Smooth muscle cell (in vitro differentiated cells): ENCODE data around the gene HES5. TPM values are rescaled to one million over a fixed set of nuclear protein-coding genes. Genes with fewer than 3 reads are reported as not detected.

ENCODE experiments used
- DNase-seq: peaks from one replicate; lab custom pipeline; 2025; ENCODE audit not compliant: unreplicated experiment; lab: John Stamatoyannopoulos, UW
- H2AFZ ChIP-seq: fragments of 200-600 bp; sonication (generic); 2 replicates; pipeline ENCODE4 v1.6.0; 2016; ENCODE audit warnings: antibody characterized with exemption, low read depth, mild to moderate bottlenecking
- H3F3A ChIP-seq: fragments of 200-600 bp; sonication (generic); 2 replicates; pipeline ENCODE4 v1.6.0; 2017; ENCODE audit warnings: antibody characterized with exemption, low read depth
- H3K27ac ChIP-seq: fragments of 200-600 bp; sonication (generic); 2 replicates; pipeline ENCODE4 v1.5.1; 2016; ENCODE audit warnings: low read depth, mild to moderate bottlenecking
- H3K27me3 ChIP-seq: fragments of 200-600 bp; sonication (generic); 2 replicates; pipeline ENCODE4 v1.6.1; 2016; ENCODE audit warnings: low read depth, mild to moderate bottlenecking
- H3K36me3 ChIP-seq: fragments of 200-600 bp; sonication (generic); 2 replicates; pipeline ENCODE4 v1.5.1; 2016; ENCODE audit warnings: low read depth
- H3K4me1 ChIP-seq: fragments of 200-600 bp; sonication (generic); 2 replicates; pipeline ENCODE4 v1.5.1; 2016; ENCODE audit warnings: low read depth
- H3K4me2 ChIP-seq: fragments of 200-600 bp; sonication (generic); 2 replicates; pipeline ENCODE4 v1.6.0; 2016; ENCODE audit warnings: mild to moderate bottlenecking
- H3K4me3 ChIP-seq: fragments of 200-600 bp; sonication (generic); 2 replicates; pipeline ENCODE4 v1.5.1; 2016; ENCODE audit warnings: mild to moderate bottlenecking
- H3K79me2 ChIP-seq: fragments of 200-600 bp; sonication (generic); 2 replicates; pipeline ENCODE4 v1.6.0; 2016; ENCODE audit warnings: low read depth, mild to moderate bottlenecking
- H3K9ac ChIP-seq: fragments of 200-600 bp; sonication (generic); 2 replicates; pipeline ENCODE4 v1.6.0; 2016; ENCODE audit warnings: low read depth
- H3K9me3 ChIP-seq: fragments of 200-600 bp; sonication (generic); replicated peaks from 2 replicates; pipeline ENCODE4 v1.5.1; 2016; ENCODE audit warnings: low read depth
- H4K20me1 ChIP-seq: fragments of 200-600 bp; sonication (generic); 2 replicates; pipeline ENCODE4 v1.6.0; 2016; ENCODE audit warnings: low read depth
- CTCF ChIP-seq: fragments of 200-600 bp; sonication (generic); IDR thresholded peaks from 2 replicates; pipeline ENCODE4 v1.5.1; 2017; ENCODE audit warnings: borderline replicate concordance, mild to moderate bottlenecking, antibody characterized with exemption; ENCODE audit not compliant: insufficient read depth, poor library complexity, severe bottlenecking
- WGBS: methylation state at CpG from one replicate; pipeline ENCODE4 v1.1.7; 2016; ENCODE audit warnings: low lambda C conversion rate; 5-methylcytosine and 5-hydroxymethylcytosine counted together
- polyA plus RNA-seq: library from polyadenylated mRNA; unstranded; fragments of >200 nt; fragmentation: Nextera tagmentation; extraction: Ambion mirVana; gene quantifications from 2 replicates; pipeline ENCODE4 v1.2.1, GENCODE V29; 2016
- total RNA-seq: library from RNA; depleted of rRNA; stranded (reverse); fragments of >200 nt; gene quantifications from 2 replicates; pipeline ENCODE4 v1.2.3, GENCODE V29; 2014

HES5 gene
- total and polyA plus RNA-seq, 2 experiments from 2014 or later, result 1.6 to 1.7 TPM

GRCh38 chr1:2542246-2542915 lies 12.3 kb upstream of the HES5 start:
- no peak for DNase-seq
- no peak for TF ChIP-seq CTCF
- no peak overlapping the region for H3K9ac ChIP-seq

GRCh38 chr1:2541619-2542245 lies 11.7 kb upstream of the HES5 start:
- H2AFZ ChIP-seq, result no peak overlapping the region
- DNase-seq, result no peak
- H3K4me1 ChIP-seq, result peaks cover 41% of the 10 kb centered on the region
- no peaks in the 10 kb centered on the region for H3K36me3 ChIP-seq
- 94% methylated on average over 25 of the region's 25 CpGs for WGBS
- no peaks in the 10 kb centered on the region for H3K79me2 ChIP-seq
- no peaks in the 10 kb centered on the region for H3K9me3 ChIP-seq
- no peaks in the 10 kb centered on the region for H4K20me1 ChIP-seq
- no peak overlapping the region for H3K27ac ChIP-seq
- H3K27me3 ChIP-seq, result peaks cover 3% of the 10 kb centered on the region
- TF ChIP-seq CTCF, result no peak
- no peak overlapping the region for H3K4me3 ChIP-seq
- no peak overlapping the region for H3K4me2 ChIP-seq
- no peaks in the 10 kb centered on the region for H3F3A ChIP-seq
- no peak overlapping the region for H3K9ac ChIP-seq

More at GRCh38 chr1:2542246-2542915, 12.3 kb upstream of the HES5 start:
- no peaks in the 10 kb centered on the region for H3K79me2 ChIP-seq
- H3K4me3 ChIP-seq, result no peak overlapping the region
- no peaks in the 10 kb centered on the region for H3K36me3 ChIP-seq
- H3K9me3 ChIP-seq, result no peaks in the 10 kb centered on the region
- peaks cover 46% of the 10 kb centered on the region for H3K4me1 ChIP-seq
- WGBS, result 86% methylated on average over 11 of the region's 11 CpGs
- H4K20me1 ChIP-seq, result no peaks in the 10 kb centered on the region
- H2AFZ ChIP-seq, result no peak overlapping the region
- no peaks in the 10 kb centered on the region for H3F3A ChIP-seq
- no peak overlapping the region for H3K27ac ChIP-seq
- H3K27me3 ChIP-seq, result peaks cover 3% of the 10 kb centered on the region
- H3K4me2 ChIP-seq, result no peak overlapping the region

GRCh38 chr1:2540816-2541492 lies 10.9 kb upstream of the HES5 start:
- Histone ChIP-seq H3K9me3 (no peaks in the 10 kb centered on the region), H3K9ac (no peak overlapping the region)
- 30% methylated on average over 16 of the region's 39 CpGs for WGBS

More at GRCh38 chr1:2540816-2541492, 10.9 kb upstream of the HES5 start:
- Histone ChIP-seq H4K20me1 (no peaks in the 10 kb centered on the region), H2AFZ (no peak overlapping the region), H3K79me2 (no peaks in the 10 kb centered on the region), H3K27me3 (peaks cover 3% of the 10 kb centered on the region), H3K36me3 (no peaks in the 10 kb centered on the region), H3K4me3 (peak overlapping the region; percentile 8), H3K4me1 (peaks cover 42% of the 10 kb centered on the region), H3F3A (no peaks in the 10 kb centered on the region), H3K4me2 (peak overlapping the region; percentile 78), H3K27ac (no peak overlapping the region)
- no peak for TF ChIP-seq CTCF
- DNase-seq, result no peak
